Measurements from ENCODE around the gene DNHD1. TPM values are rescaled to one million over a fixed set of nuclear protein-coding genes. Genes with fewer than 3 reads are reported as not detected.

DNHD1 gene
- total RNA-seq, 6 experiments from 2014 or later, result 1.4 to 2.3 (median 1.6) TPM

DNA sequence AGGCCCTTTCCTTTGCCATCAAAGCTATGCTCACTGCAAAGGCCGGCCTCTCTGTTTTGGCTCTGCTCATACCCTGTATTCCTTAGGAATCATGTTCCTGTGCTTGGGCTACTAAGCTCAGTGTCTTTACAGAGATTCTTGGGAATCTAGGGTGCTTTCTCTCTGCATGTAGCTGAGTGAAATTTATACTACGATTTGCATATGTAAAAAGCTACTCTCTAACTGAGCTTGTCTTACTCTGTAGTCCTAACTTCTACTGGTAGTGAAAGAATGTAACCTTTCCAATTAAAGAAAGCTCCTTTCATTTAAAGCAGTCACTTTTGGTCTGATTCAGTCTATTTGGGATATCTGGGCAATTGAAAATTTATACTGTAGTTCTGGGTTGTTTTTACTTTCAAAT, 32.2 kb downstream of the DNHD1 start:
- peaks cover 16% of the 10 kb centered on the region for H3K4me1 Mint-ChIP-seq (ENCODE audit: low read depth)
- no peaks in the 10 kb centered on the region for H3K9me3 Mint-ChIP-seq
- no peaks in the 10 kb centered on the region; the same call in 1 of the 2 replicates for H3K27me3 Mint-ChIP-seq (ENCODE audit: insufficient read depth)
- H3K4me3 Mint-ChIP-seq, result no peak overlapping the region
- H3K36me3 Mint-ChIP-seq (ENCODE audit: low read depth), result no peaks in the 10 kb centered on the region
- DNase-seq, result no peak
- TF ChIP-seq, protein P1, sequence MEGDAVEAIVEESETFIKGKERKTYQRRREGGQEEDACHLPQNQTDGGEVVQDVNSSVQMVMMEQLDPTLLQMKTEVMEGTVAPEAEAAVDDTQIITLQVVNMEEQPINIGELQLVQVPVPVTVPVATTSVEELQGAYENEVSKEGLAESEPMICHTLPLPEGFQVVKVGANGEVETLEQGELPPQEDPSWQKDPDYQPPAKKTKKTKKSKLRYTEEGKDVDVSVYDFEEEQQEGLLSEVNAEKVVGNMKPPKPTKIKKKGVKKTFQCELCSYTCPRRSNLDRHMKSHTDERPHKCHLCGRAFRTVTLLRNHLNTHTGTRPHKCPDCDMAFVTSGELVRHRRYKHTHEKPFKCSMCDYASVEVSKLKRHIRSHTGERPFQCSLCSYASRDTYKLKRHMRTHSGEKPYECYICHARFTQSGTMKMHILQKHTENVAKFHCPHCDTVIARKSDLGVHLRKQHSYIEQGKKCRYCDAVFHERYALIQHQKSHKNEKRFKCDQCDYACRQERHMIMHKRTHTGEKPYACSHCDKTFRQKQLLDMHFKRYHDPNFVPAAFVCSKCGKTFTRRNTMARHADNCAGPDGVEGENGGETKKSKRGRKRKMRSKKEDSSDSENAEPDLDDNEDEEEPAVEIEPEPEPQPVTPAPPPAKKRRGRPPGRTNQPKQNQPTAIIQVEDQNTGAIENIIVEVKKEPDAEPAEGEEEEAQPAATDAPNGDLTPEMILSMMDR (IDR thresholded peaks at IDR 0.05), result no peak
- no peak overlapping the region for H3K27ac Mint-ChIP-seq

DNA sequence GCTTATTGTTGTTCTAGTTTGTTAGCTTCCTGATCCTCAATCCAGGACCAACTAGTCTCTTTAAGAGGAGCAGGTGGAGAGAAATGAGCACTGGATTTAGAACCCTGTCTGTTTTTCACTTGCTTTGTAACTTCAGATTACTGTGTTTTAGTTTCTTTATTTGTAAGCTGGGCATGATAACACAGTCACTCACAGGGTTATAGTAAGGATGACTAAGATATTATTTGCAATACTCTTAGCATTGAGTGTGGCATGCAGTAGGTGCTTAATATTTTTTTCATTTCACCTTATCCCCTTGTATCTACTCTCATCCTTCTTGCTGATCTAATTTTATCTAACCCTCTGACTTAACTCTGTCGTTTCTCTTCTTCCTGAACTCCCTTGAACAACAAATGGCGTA, 33.8 kb downstream of the DNHD1 start:
- peaks cover 12% of the 10 kb centered on the region for H3K4me1 Mint-ChIP-seq (ENCODE audit: low read depth)
- H3K4me3 Mint-ChIP-seq, result no peak overlapping the region
- TF ChIP-seq, protein P1 (IDR thresholded peaks at IDR 0.05), result no peak
- H3K36me3 Mint-ChIP-seq (ENCODE audit: low read depth), result no peaks in the 10 kb centered on the region
- no peak overlapping the region for H3K27ac Mint-ChIP-seq
- no peaks in the 10 kb centered on the region for H3K9me3 Mint-ChIP-seq
- no peaks in the 10 kb centered on the region; the same call in 1 of the 2 replicates for H3K27me3 Mint-ChIP-seq (ENCODE audit: insufficient read depth)
- no peak for DNase-seq

DNA sequence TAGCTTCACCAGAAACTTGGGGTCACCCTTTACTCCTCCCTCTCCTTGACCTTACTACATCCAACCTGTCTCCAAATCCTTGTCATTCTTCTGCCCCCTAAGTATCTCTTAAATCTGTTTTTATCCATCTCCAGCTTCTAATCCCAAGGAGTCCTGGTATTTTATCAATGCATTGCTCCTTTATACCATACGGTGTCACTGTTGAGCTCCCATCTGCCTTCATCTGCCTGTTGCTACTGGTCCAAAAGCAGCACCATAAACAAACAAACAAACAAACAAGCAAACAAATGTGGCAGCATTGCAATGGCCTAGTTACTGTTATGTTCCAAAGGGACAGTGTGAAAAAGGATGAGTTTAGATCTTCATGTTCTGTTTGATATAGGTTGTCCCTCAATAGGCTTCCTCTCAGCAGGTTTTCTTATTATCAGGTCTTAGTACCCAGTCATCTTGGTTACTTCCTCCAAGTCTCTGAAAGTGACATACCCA, 34.2 kb downstream of the DNHD1 start:
- H3K27ac Mint-ChIP-seq, result no peak overlapping the region
- H3K9me3 Mint-ChIP-seq, result no peaks in the 10 kb centered on the region
- TF ChIP-seq, protein P1 (IDR thresholded peaks at IDR 0.05), result peak; percentile 84
- H3K36me3 Mint-ChIP-seq (ENCODE audit: low read depth), result no peaks in the 10 kb centered on the region
- peaks cover 9% of the 10 kb centered on the region for H3K4me1 Mint-ChIP-seq (ENCODE audit: low read depth)
- no peak overlapping the region for H3K4me3 Mint-ChIP-seq
- no peaks in the 10 kb centered on the region; the same call in 1 of the 2 replicates for H3K27me3 Mint-ChIP-seq (ENCODE audit: insufficient read depth)
- DNase-seq, result peak; percentile 56

DNA sequence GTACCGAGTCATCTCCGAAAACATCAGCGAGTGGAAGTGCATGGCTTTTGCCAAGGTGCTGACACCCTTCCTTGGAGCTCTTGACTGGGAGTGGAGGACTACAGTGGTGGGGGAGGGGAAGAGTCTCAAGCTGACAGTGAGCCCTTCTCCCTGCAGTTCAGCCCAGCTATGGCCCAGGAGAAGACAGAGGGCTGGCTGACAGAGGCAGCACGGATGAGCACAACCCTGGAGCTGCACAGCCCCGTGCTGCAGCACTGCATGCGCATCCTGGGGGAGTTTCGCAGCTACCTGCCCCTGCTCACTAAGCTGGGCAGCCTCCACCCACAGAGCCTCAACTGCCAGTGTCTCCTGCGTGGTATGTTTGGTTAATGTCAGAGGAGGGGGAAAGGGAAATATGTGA, 41.4 kb downstream of the DNHD1 start:
- Mint-ChIP-seq H3K27ac (no peak overlapping the region), H3K9me3 (no peaks in the 10 kb centered on the region), H3K36me3 (ENCODE audit: low read depth) (no peaks in the 10 kb centered on the region), H3K27me3 (ENCODE audit: insufficient read depth) (no peaks in the 10 kb centered on the region), H3K4me1 (ENCODE audit: low read depth) (no peaks in the 10 kb centered on the region), H3K4me3 (no peak overlapping the region)
- TF ChIP-seq, protein P1 (IDR thresholded peaks at IDR 0.05), result no peak
- no peak for DNase-seq

DNA sequence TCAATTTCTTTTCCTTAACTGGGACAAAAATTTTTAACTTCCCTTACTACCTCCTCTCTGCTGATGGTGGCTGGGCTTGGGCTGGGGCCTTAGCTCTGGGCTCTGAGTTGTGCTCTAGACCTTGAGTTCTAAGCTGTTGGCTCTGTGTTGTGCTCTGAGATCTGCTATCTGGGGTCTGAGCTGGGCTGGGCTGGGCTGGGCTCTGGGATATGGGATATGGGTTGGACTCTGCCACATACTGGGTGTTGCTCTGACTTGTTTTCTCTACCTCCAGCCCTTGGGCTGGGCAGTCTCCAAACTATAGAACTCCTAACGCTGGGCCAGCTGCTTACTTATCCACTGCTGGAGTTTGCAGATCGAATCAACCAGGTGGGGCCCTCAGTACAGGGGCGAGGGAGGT, 41.9 kb downstream of the DNHD1 start:
- H3K9me3 Mint-ChIP-seq, result no peaks in the 10 kb centered on the region
- no peak overlapping the region for H3K27ac Mint-ChIP-seq
- TF ChIP-seq, protein P1 (IDR thresholded peaks at IDR 0.05), result no peak
- no peak for DNase-seq
- H3K27me3 Mint-ChIP-seq (ENCODE audit: insufficient read depth), result no peaks in the 10 kb centered on the region
- no peak overlapping the region for H3K4me3 Mint-ChIP-seq
- H3K4me1 Mint-ChIP-seq (ENCODE audit: low read depth), result no peaks in the 10 kb centered on the region
- H3K36me3 Mint-ChIP-seq (ENCODE audit: low read depth), result no peaks in the 10 kb centered on the region
